ENCODE data around the gene OSBPL2.
A peak's percentile ranks its signal among the peaks of the same experiment; 100 is the strongest.

OSBPL2 gene

GRCh38 chr20:62332989-62333819, 94.9 kb downstream of the OSBPL2 start:
- ChIA-PET CTCF (interaction anchor here (1.0 kb wide), 2 partner anchors 22 to 32 kb away, joined by 3 to 4 read pairs; no protein-coding TSS in a partner anchor), POLR2A (ENCODE audit: low non-redundant PET) (no interaction called here)
- peak overlapping the region; percentile 50 for H3K27ac ChIP-seq
- DNase-seq (ENCODE audit: low spot score): no peak
- TF ChIP-seq, protein P1, sequence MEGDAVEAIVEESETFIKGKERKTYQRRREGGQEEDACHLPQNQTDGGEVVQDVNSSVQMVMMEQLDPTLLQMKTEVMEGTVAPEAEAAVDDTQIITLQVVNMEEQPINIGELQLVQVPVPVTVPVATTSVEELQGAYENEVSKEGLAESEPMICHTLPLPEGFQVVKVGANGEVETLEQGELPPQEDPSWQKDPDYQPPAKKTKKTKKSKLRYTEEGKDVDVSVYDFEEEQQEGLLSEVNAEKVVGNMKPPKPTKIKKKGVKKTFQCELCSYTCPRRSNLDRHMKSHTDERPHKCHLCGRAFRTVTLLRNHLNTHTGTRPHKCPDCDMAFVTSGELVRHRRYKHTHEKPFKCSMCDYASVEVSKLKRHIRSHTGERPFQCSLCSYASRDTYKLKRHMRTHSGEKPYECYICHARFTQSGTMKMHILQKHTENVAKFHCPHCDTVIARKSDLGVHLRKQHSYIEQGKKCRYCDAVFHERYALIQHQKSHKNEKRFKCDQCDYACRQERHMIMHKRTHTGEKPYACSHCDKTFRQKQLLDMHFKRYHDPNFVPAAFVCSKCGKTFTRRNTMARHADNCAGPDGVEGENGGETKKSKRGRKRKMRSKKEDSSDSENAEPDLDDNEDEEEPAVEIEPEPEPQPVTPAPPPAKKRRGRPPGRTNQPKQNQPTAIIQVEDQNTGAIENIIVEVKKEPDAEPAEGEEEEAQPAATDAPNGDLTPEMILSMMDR (conservative IDR thresholded peaks at IDR 0.05; ENCODE audit: low read depth): no peak

GRCh38 chr20:62333820-62334595, 95.7 kb downstream of the OSBPL2 start:
- TF ChIP-seq, protein P1 (conservative IDR thresholded peaks at IDR 0.05; ENCODE audit: low read depth): no peak
- ChIA-PET POLR2A (ENCODE audit: low non-redundant PET) (no interaction called here), CTCF (no interaction called here)
- H3K27ac ChIP-seq: peak overlapping the region; percentile 50
- DNase-seq (ENCODE audit: low spot score): no peak

GRCh38 chr20:62334881-62335280, 96.6 kb downstream of the OSBPL2 start:
- CTCF ChIA-PET: no interaction called here
- DNase-seq (ENCODE audit: low spot score): no peak
- peak overlapping the region; percentile 50 for H3K27ac ChIP-seq
- POLR2A ChIA-PET (ENCODE audit: low non-redundant PET): no interaction called here
- TF ChIP-seq, protein P1 (conservative IDR thresholded peaks at IDR 0.05; ENCODE audit: low read depth): no peak

DNA sequence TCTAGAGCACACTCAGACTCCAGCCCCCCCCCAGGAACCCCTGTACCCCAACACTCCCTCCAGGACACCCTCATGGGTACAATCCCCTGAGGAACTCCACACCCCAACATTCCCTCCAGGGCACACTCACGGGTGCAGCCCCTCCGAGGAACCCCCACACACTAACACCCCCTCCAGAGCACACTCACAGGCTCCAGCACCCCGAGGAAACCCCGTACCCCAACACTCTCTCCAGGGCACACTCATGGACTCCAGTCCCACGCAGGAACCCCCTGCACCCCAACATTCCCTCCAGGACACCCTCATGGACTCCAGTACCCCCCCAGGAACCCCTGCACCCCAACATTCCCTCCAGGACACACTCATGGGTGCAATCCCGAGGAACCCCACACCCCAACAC, 97.2 kb downstream of the OSBPL2 start:
- TF ChIP-seq, protein P1 (conservative IDR thresholded peaks at IDR 0.05; ENCODE audit: low read depth): no peak
- no peak for DNase-seq (ENCODE audit: low spot score)
- POLR2A ChIA-PET (ENCODE audit: low non-redundant PET): no interaction called here
- CTCF ChIA-PET: interaction anchor here (0.5 kb wide), 1 partner anchor 628 kb away, joined by 3 read pairs; no protein-coding TSS in a partner anchor
- peak overlapping the region; percentile 50 for H3K27ac ChIP-seq

DNA sequence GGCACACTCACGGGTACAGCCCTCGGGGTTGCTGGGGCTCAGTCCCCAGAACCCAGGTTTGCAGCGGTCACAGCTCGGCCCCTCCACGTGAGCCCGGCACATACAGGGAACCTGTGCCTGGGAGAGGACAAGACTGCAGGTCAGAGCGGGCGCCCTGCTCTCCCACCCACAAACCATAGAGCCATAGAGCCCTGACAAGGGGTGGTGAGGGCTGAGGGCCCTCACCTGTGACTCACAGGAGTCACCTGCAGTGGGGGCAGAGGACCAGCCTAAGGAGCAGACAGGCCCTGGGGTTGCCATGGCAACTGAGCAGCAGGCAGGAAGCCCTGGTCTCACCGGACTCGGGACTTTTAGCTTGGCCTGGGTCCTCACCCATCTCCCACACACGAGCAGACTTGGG, 98.0 kb downstream of the OSBPL2 start:
- DNase-seq (ENCODE audit: low spot score): no peak
- peak overlapping the region; percentile 50 for H3K27ac ChIP-seq
- TF ChIP-seq, protein P1 (conservative IDR thresholded peaks at IDR 0.05; ENCODE audit: low read depth): no peak
- CTCF ChIA-PET: interaction anchor here (0.5 kb wide), 1 partner anchor 628 kb away, joined by 3 read pairs; no protein-coding TSS in a partner anchor
- POLR2A ChIA-PET (ENCODE audit: low non-redundant PET): no interaction called here

- TF ChIP-seq, protein P1 (conservative IDR thresholded peaks at IDR 0.05; ENCODE audit: low read depth): no peak
- ChIA-PET POLR2A (ENCODE audit: low non-redundant PET) (no interaction called here), CTCF (no interaction called here)
- H3K27ac ChIP-seq: peak overlapping the region; percentile 50
- no peak for DNase-seq (ENCODE audit: low spot score)
Measured at GRCh38 chr20:62336775-62337557, 98.6 kb downstream of the OSBPL2 start.
